ENCODE results near the gene TRIM72.

- TF ChIP-seq POLR2A (IDR thresholded peaks at IDR 0.05; ENCODE audit: low read length) (no peak), GATA1 (IDR thresholded peaks at IDR 0.05; ENCODE audit: low read depth, low read length) (no peak)
Measured at GRCh38 chr16:31260136-31260931, 46.4 kb downstream of the TRIM72 start.
